IMR-90 (cell line): Measurements from ENCODE around the gene MRPL40. TPM values are rescaled to one million over a fixed set of nuclear protein-coding genes. Genes with fewer than 3 reads are reported as not detected.

ENCODE experiments used
- ATAC-seq: fragments of 200-7000 bp; cut with Tn5 transposase; 2 replicates; pipeline ENCODE4 v1.9.1; 2020; ENCODE audit warnings: low read depth, mild to moderate bottlenecking, moderate library complexity
- BruUV-seq: library from RNA; stranded (reverse); fragments of 400-500 nt; replicated peaks from 2 replicates; lab custom pipeline; 2021; lab: Mats Ljungman, UMichigan
- CTCF ChIA-PET: fragments of 300-600 bp; formaldehyde crosslinking; extraction: SDS; loops from one replicate; lab custom pipeline; 2021; ENCODE audit warnings: antibody characterized with exemption; lab: Yijun Ruan, JAX
- POLR2A ChIA-PET: fragments of 300-600 bp; sonication (Branson Sonifier 250); formaldehyde crosslinking; loops from one replicate; lab custom pipeline; 2022; ENCODE audit warnings: antibody characterized with exemption; ENCODE audit not compliant: unreplicated experiment; lab: Charles Lee
- DNase-seq: peaks from one replicate; pipeline ENCODE4 v3.0.0; 2013
- H2AFZ ChIP-seq: replicated peaks from 2 replicates; pipeline ENCODE3; 2013; ENCODE audit warnings: low read length, mild to moderate bottlenecking; ENCODE audit not compliant: poor library complexity
- H2AK5ac ChIP-seq: 2 replicates; pipeline ENCODE4 v1.6.1; 2013; ENCODE audit warnings: low read depth, low read length, inconsistent platforms
- H2AK9ac ChIP-seq: replicated peaks from 2 replicates; pipeline ENCODE3; 2013; ENCODE audit warnings: mild to moderate bottlenecking, low read depth, low read length, moderate library complexity; ENCODE audit not compliant: poor library complexity
- H2BK120ac ChIP-seq: 2 replicates; pipeline ENCODE4 v1.6.1; 2013; ENCODE audit warnings: low read depth, low read length, inconsistent platforms
- H2BK15ac ChIP-seq: 3 replicates; pipeline ENCODE4 v1.6.1; 2013; ENCODE audit warnings: low read depth, low read length, inconsistent platforms
- H2BK20ac ChIP-seq: 2 replicates; pipeline ENCODE4 v1.6.1; 2013; ENCODE audit warnings: low read depth, mild to moderate bottlenecking, inconsistent platforms, low read length, moderate library complexity
- H2BK5ac ChIP-seq: 2 replicates; pipeline ENCODE4 v1.6.1; 2013; ENCODE audit warnings: mild to moderate bottlenecking, low read depth, low read length, inconsistent platforms; ENCODE audit not compliant: poor library complexity, severe bottlenecking
- H3K14ac ChIP-seq: replicated peaks from 2 replicates; pipeline ENCODE4 v1.6.1; 2013; ENCODE audit warnings: low read depth, low read length, inconsistent platforms
- H3K18ac ChIP-seq: 2 replicates; pipeline ENCODE4 v1.6.1; 2013; ENCODE audit warnings: low read depth, low read length, control low read depth
- H3K23ac ChIP-seq: 2 replicates; pipeline ENCODE4 v1.6.1; 2013; ENCODE audit warnings: low read depth, low read length, inconsistent platforms
- H3K27ac ChIP-seq: 2 replicates; pipeline ENCODE4 v1.5.1; 2013; ENCODE audit warnings: mild to moderate bottlenecking, control low read depth, low read length; ENCODE audit not compliant: insufficient read depth
- H3K27me3 ChIP-seq: 2 replicates; pipeline ENCODE4 v1.6.1; 2013; ENCODE audit warnings: low read length; ENCODE audit not compliant: control insufficient read depth, insufficient read depth
- H3K36me3 ChIP-seq: 2 replicates; pipeline ENCODE4 v1.6.1; 2013; ENCODE audit warnings: low read length, mixed read lengths; ENCODE audit not compliant: control insufficient read depth, insufficient read depth
- H3K4ac ChIP-seq: 2 replicates; pipeline ENCODE4 v1.6.1; 2013; ENCODE audit warnings: low read depth, low read length, inconsistent platforms
- H3K4me1 ChIP-seq: 2 replicates; pipeline ENCODE4 v1.6.1; 2013; ENCODE audit warnings: low read length, mixed read lengths; ENCODE audit not compliant: control insufficient read depth, insufficient read depth
- H3K4me2 ChIP-seq: 2 replicates; pipeline ENCODE4 v1.6.1; 2013; ENCODE audit warnings: low read depth, mild to moderate bottlenecking, control low read depth, low read length, moderate library complexity
- H3K4me3 ChIP-seq: 2 replicates; pipeline ENCODE4 v1.5.1; 2013; ENCODE audit warnings: low read depth, mild to moderate bottlenecking, control low read depth, low read length, moderate library complexity; ENCODE audit not compliant: insufficient read depth
- H3K56ac ChIP-seq: 2 replicates; pipeline ENCODE4 v1.6.1; 2013; ENCODE audit warnings: low read length, inconsistent platforms; ENCODE audit not compliant: insufficient read depth; ENCODE audit errors: extremely low read depth
- H3K79me1 ChIP-seq, 2 experiments: 2 replicates each; pipeline ENCODE4 v1.6.1; 2013; ENCODE audit warnings: low read length in 2 of 2, inconsistent platforms in 1 of 2, low read depth in 1 of 2
- H3K9ac ChIP-seq: 2 replicates; pipeline ENCODE4 v1.6.1; 2013; ENCODE audit warnings: low read depth, low read length, control low read depth
- H3K9me1 ChIP-seq: 2 replicates; pipeline ENCODE4 v1.6.1; 2013; ENCODE audit warnings: low read length, inconsistent platforms; ENCODE audit not compliant: insufficient read depth
- H3K9me3 ChIP-seq: 2 replicates; pipeline ENCODE4 v1.6.1; 2013; ENCODE audit warnings: low read length; ENCODE audit not compliant: control insufficient read depth, insufficient read depth
- H4K20me1 ChIP-seq: 2 replicates; pipeline ENCODE4 v1.6.1; 2013; ENCODE audit warnings: low read length, inconsistent platforms; ENCODE audit not compliant: insufficient read depth
- H4K5ac ChIP-seq: 2 replicates; pipeline ENCODE4 v1.6.1; 2013; ENCODE audit warnings: mild to moderate bottlenecking, low read depth, low read length, control low read depth
- H4K8ac ChIP-seq, 2 experiments: 2 replicates each; pipeline ENCODE4 v1.6.1; 2013; ENCODE audit warnings: low read depth in 2 of 2, low read length in 2 of 2, control low read depth in 1 of 2, inconsistent platforms in 1 of 2
- H4K91ac ChIP-seq: 2 replicates; pipeline ENCODE4 v1.6.1; 2013; ENCODE audit warnings: low read depth, low read length, inconsistent platforms; ENCODE audit not compliant: insufficient read depth
- BHLHE40 ChIP-seq: fragments of 150-350 bp; IDR thresholded peaks from 2 replicates; pipeline ENCODE4 v1.6.1; 2016; ENCODE audit warnings: mild to moderate bottlenecking, low read depth, low read length
- CEBPB ChIP-seq: IDR thresholded peaks from 2 replicates; pipeline ENCODE4 v1.6.1; 2012; ENCODE audit warnings: low read depth, low read length, improper control_type of control experiment
- CHD1 ChIP-seq: IDR thresholded peaks from 2 replicates; pipeline ENCODE4 v1.6.1; 2012; ENCODE audit warnings: low read depth, low read length, improper control_type of control experiment
- FOS ChIP-seq: fragments of 150-350 bp; IDR thresholded peaks from 2 replicates; pipeline ENCODE4 v1.6.1; 2016; ENCODE audit warnings: low read depth, low read length
- MAFK ChIP-seq: IDR thresholded peaks from 2 replicates; pipeline ENCODE4 v1.6.1; 2012; ENCODE audit warnings: low read depth, low read length, improper control_type of control experiment
- MAZ ChIP-seq: IDR thresholded peaks from 2 replicates; pipeline ENCODE4 v1.6.1; 2012; ENCODE audit warnings: low read depth, mild to moderate bottlenecking, low read length, improper control_type of control experiment, moderate library complexity, borderline replicate concordance
- MXI1 ChIP-seq: IDR thresholded peaks from 2 replicates; pipeline ENCODE4 v1.6.1; 2012; ENCODE audit warnings: low read depth, mild to moderate bottlenecking, low read length, moderate library complexity, borderline replicate concordance
- NFE2L2 ChIP-seq: fragments of 150-350 bp; IDR thresholded peaks from 2 replicates; pipeline ENCODE4 v1.6.1; 2016; ENCODE audit warnings: low read depth, mild to moderate bottlenecking, low read length
- POLR2A ChIP-seq: IDR thresholded peaks from 2 replicates; pipeline ENCODE4 v1.6.1; 2012; ENCODE audit warnings: mild to moderate bottlenecking, low read depth, low read length
- RAD21 ChIP-seq: IDR thresholded peaks from 2 replicates; pipeline ENCODE4 v1.6.1; 2012; ENCODE audit warnings: low read length, improper control_type of control experiment
- RCOR1 ChIP-seq: IDR thresholded peaks from 2 replicates; pipeline ENCODE4 v1.6.1; 2012; ENCODE audit warnings: mild to moderate bottlenecking, low read length, improper control_type of control experiment; ENCODE audit not compliant: insufficient replicate concordance
- RFX5 ChIP-seq: IDR thresholded peaks from 2 replicates; pipeline ENCODE4 v1.8.0; 2012; ENCODE audit warnings: low read depth, mild to moderate bottlenecking, low read length, moderate library complexity
- SMC3 ChIP-seq: fragments of 150-350 bp; IDR thresholded peaks from 2 replicates; pipeline ENCODE4 v1.6.1; 2016; ENCODE audit warnings: low read depth, mild to moderate bottlenecking, antibody characterized with exemption, low read length, moderate library complexity
- WGBS, 2 experiments: methylation state at CpG; one replicate each; pipeline versions ENCODE4 v1.1.5 to v1.1.7; 2013; ENCODE audit warnings: missing lambda C conversion rate in 2 of 2; ENCODE audit not compliant: insufficient read length in 1 of 2; ENCODE audit errors: extremely low coverage in 2 of 2; 5-methylcytosine and 5-hydroxymethylcytosine counted together
- dilution Hi-C: fragments of 300-500 bp; cut with HindIII; formaldehyde crosslinking; loops from one replicate; pipeline ENCODE4 v1.14.3; 2018; ENCODE audit warnings: low sequenced_read_pairs; ENCODE audit not compliant: unreplicated experiment
- in situ Hi-C: fragments of 300-500 bp; cut with MboI; formaldehyde crosslinking; loops from 3 replicates; pipeline ENCODE4 v1.14.3; 2019; ENCODE audit warnings: low sequenced_read_pairs, inconsistent platforms, mixed read lengths
- intact Hi-C: fragments of 100-400 bp; cut with micrococcal nuclease; formaldehyde crosslinking; loops from 2 replicates; pipeline ENCODE4 v1.10.0; 2022
- polyA plus RNA-seq, 3 experiments: library from polyadenylated mRNA; depleted of rRNA; stranded (reverse); fragments of >200 nt; gene quantifications; 2 replicates each; pipeline ENCODE4 v1.2.3, GENCODE V29; 2012; ENCODE audit warnings: low replicate concordance in 1 of 3
- total RNA-seq: library from RNA; depleted of rRNA; stranded (reverse); fragments of >200 nt; gene quantifications from 2 replicates; pipeline ENCODE4 v1.2.3, GENCODE V29; 2012
- TF ChIP-seq, protein P1 (sequence below): fragments of 150-350 bp; IDR thresholded peaks from 2 replicates; pipeline ENCODE4 v1.6.1; 2016; ENCODE audit warnings: low read depth, mild to moderate bottlenecking, low read length, moderate library complexity, borderline replicate concordance
- TF ChIP-seq, protein P2 (sequence below): fragments of 150-350 bp; IDR thresholded peaks from 2 replicates; pipeline ENCODE4 v1.6.1; 2017; ENCODE audit warnings: mild to moderate bottlenecking, antibody characterized with exemption, low read length, low read depth
- TF ChIP-seq, protein P3 (sequence below): conservative IDR thresholded peaks from 2 replicates; pipeline ENCODE4 v1.5.1; 2012; ENCODE audit warnings: mild to moderate bottlenecking, low read depth, low read length, improper control_type of control experiment

MRPL40 gene
- total and polyA plus RNA-seq, 2 of the 4 experiments (the other 2 are of a cell fraction): 36.7 to 37.5 TPM

DNA sequence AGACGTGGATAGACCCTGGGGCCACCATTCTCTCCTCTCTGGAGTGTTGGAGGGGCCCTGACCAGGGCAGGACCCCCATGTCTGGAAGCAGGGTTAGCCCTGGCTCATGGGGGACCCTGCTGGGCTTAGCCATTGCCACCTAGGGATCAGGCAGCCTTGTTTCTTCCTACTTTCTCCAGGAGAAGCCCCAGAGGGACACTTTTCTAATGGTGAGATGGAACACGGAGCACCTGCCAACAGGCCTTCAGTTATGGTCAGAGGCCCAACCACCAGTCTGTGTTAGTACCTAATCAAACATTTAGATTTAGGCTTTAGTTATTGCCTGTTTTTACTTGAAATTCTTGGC lies 17.1 kb downstream of the MRPL40 start:
- Histone ChIP-seq H4K8ac (no peak overlapping the region), H2BK20ac (no peak overlapping the region), H3K9me1 (peaks cover 10% of the 10 kb centered on the region), H2BK15ac (no peak overlapping the region), H3K14ac (no peak overlapping the region), H3K4ac (no peak overlapping the region), H2BK120ac (no peak overlapping the region), H3K56ac (no peak overlapping the region), H3K9ac (no peak overlapping the region), H3K4me2 (no peak overlapping the region), H2AK9ac (no peak overlapping the region), H3K79me1 (peaks cover 17 to 25% of the 10 kb centered on the region in 2 experiments; a peak in 3 of 4 replicates), H4K91ac (no peak overlapping the region), H3K27me3 (no peaks in the 10 kb centered on the region), H3K18ac (no peak overlapping the region), H2AFZ (no peak overlapping the region), H3K4me3 (no peak overlapping the region), H4K20me1 (no peaks in the 10 kb centered on the region), H2BK5ac (no peak overlapping the region), H2AK5ac (no peak overlapping the region), H3K9me3 (no peaks in the 10 kb centered on the region), H4K5ac (no peak overlapping the region), H3K23ac (no peak overlapping the region), H3K27ac (no peak overlapping the region), H3K36me3 (peaks cover 30% of the 10 kb centered on the region), H3K4me1 (peaks cover 9% of the 10 kb centered on the region)
- dilution Hi-C loops: no loop called here
- intact Hi-C loops: no loop called here
- DNase-seq: no peak
- TF ChIP-seq SMC3 (no peak), CEBPB (no peak), FOS (no peak), NFE2L2 (no peak), BHLHE40 (no peak), RAD21 (no peak), RCOR1 (no peak), POLR2A (no peak), RFX5 (no peak), CHD1 (no peak), MAZ (no peak), MAFK (no peak), MXI1 (no peak)
- TF ChIP-seq, protein P1, sequence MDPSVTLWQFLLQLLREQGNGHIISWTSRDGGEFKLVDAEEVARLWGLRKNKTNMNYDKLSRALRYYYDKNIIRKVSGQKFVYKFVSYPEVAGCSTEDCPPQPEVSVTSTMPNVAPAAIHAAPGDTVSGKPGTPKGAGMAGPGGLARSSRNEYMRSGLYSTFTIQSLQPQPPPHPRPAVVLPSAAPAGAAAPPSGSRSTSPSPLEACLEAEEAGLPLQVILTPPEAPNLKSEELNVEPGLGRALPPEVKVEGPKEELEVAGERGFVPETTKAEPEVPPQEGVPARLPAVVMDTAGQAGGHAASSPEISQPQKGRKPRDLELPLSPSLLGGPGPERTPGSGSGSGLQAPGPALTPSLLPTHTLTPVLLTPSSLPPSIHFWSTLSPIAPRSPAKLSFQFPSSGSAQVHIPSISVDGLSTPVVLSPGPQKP: no peak
- TF ChIP-seq, protein P2, sequence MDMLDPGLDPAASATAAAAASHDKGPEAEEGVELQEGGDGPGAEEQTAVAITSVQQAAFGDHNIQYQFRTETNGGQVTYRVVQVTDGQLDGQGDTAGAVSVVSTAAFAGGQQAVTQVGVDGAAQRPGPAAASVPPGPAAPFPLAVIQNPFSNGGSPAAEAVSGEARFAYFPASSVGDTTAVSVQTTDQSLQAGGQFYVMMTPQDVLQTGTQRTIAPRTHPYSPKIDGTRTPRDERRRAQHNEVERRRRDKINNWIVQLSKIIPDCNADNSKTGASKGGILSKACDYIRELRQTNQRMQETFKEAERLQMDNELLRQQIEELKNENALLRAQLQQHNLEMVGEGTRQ: no peak
- TF ChIP-seq, protein P3, sequence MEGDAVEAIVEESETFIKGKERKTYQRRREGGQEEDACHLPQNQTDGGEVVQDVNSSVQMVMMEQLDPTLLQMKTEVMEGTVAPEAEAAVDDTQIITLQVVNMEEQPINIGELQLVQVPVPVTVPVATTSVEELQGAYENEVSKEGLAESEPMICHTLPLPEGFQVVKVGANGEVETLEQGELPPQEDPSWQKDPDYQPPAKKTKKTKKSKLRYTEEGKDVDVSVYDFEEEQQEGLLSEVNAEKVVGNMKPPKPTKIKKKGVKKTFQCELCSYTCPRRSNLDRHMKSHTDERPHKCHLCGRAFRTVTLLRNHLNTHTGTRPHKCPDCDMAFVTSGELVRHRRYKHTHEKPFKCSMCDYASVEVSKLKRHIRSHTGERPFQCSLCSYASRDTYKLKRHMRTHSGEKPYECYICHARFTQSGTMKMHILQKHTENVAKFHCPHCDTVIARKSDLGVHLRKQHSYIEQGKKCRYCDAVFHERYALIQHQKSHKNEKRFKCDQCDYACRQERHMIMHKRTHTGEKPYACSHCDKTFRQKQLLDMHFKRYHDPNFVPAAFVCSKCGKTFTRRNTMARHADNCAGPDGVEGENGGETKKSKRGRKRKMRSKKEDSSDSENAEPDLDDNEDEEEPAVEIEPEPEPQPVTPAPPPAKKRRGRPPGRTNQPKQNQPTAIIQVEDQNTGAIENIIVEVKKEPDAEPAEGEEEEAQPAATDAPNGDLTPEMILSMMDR: no peak
- WGBS, 2 experiments: 80% methylated on average over 1 of the region's 2 CpGs; no CpG with 5 or more reads in 1 of the 2 experiments
- in situ Hi-C loops: loop anchor here (10.0 kb wide), 1 partner anchor 65 kb away; no protein-coding TSS in a partner anchor
- CTCF ChIA-PET: no interaction called here
- no peak for ATAC-seq
- POLR2A ChIA-PET: no interaction called here
- no TSS peak for BruUV-seq
